Naive B cell (primary cell): ENCODE measurements around the gene TPPP2. TPM values are rescaled to one million over a fixed set of nuclear protein-coding genes. Genes with fewer than 3 reads are reported as not detected.
"Not testable (repeated sequence)": the region's sequence is repeated elsewhere in the genome, so short reads cannot be mapped to it uniquely, and the experiment has no call there.

Experiments used
- ATAC-seq, 2 donors: fragments of 150-1000 bp; cut with Tn5 transposase; 2 replicates each; pipeline ENCODE4 v1.10.0; 2021; ENCODE audit warnings: low read depth in 2 of 2, mild to moderate bottlenecking in 2 of 2, moderate library complexity in 2 of 2
- DNase-seq: peaks from one replicate; pipeline ENCODE4 v3.0.0; 2022
- H3K27ac Mint-ChIP-seq, 6 donors: one replicate each; pipeline ENCODE4 v1.8.0; 2020 to 2022; ENCODE audit warnings: mild to moderate bottlenecking in 6 of 6, mixed read lengths in 6 of 6, moderate library complexity in 5 of 6, inconsistent platforms in 2 of 6
- H3K27me3 Mint-ChIP-seq, 3 donors: one replicate each; pipeline ENCODE4 v1.8.0; 2021 to 2022; ENCODE audit warnings: mixed read lengths in 3 of 3, mild to moderate bottlenecking in 1 of 3
- H3K36me3 Mint-ChIP-seq, 2 donors: one replicate each; pipeline ENCODE4 v1.8.0; 2020 to 2022; ENCODE audit warnings: mixed read lengths in 2 of 2, inconsistent platforms in 1 of 2, mild to moderate bottlenecking in 1 of 2
- H3K4me1 Mint-ChIP-seq, 3 donors: one replicate each; pipeline ENCODE4 v1.8.0; 2020 to 2022; ENCODE audit warnings: mixed read lengths in 3 of 3, inconsistent platforms in 1 of 3, mild to moderate bottlenecking in 1 of 3, moderate library complexity in 1 of 3
- H3K4me3 Mint-ChIP-seq, 8 donors: one replicate each; pipeline ENCODE4 v1.8.0; 2020 to 2022; ENCODE audit warnings: mild to moderate bottlenecking in 8 of 8, mixed read lengths in 8 of 8, moderate library complexity in 8 of 8, inconsistent platforms in 2 of 8
- H3K9me3 Mint-ChIP-seq, 7 donors: one replicate each; pipeline ENCODE4 v1.8.0; 2020 to 2022; ENCODE audit warnings: mixed read lengths in 7 of 7, mild to moderate bottlenecking in 5 of 7, inconsistent platforms in 2 of 7, moderate library complexity in 1 of 7
- polyA plus RNA-seq, 6 donors: library from polyadenylated mRNA; unstranded; fragments of 300-500 nt; fragmentation: Illumina TruSeq; gene quantifications; one replicate each; pipeline ENCODE4 v1.2.3, GENCODE V29; 2021; ENCODE audit warnings: low read depth in 6 of 6

The TPPP2 gene
- polyA plus RNA-seq, 6 donors from 2014 or later, result not detected

- no peaks in the 10 kb centered on the region for H3K27me3 Mint-ChIP-seq
- peaks cover 14 to 25% of the 10 kb centered on the region in 2 donors for H3K36me3 Mint-ChIP-seq
- ATAC-seq, result no peak
- no peaks in the 10 kb centered on the region for H3K9me3 Mint-ChIP-seq
- H3K4me3 Mint-ChIP-seq, result no peak within 1 kb of the TSS
- H3K4me1 Mint-ChIP-seq, result peaks cover 0 to 6% (median 0%) of the 10 kb centered on the region in 3 donors
- H3K27ac Mint-ChIP-seq, result peak within 1 kb of the TSS in 4 of 6 donors; percentile 30 to 49 (median 44)
- no peak for DNase-seq
These were observed 31.2 kb upstream of the TPPP2 start, which contains the start of gene SLC39A2 for GRCh38 chr14:20998674-20999366. SLC39A2 (plus strand) TSS chr14:20999293; CDS start chr14:20999447, 154 bp downstream.

- Mint-ChIP-seq H3K36me3 (peaks cover 12 to 18% of the 10 kb centered on the region in 2 donors), H3K4me1 (peaks cover 0 to 4% (median 0%) of the 10 kb centered on the region in 3 donors), H3K4me3 (no peak overlapping the region), H3K27ac (peak overlapping the region in 4 of 6 donors; percentile 30 to 49 (median 44)), H3K27me3 (no peaks in the 10 kb centered on the region), H3K9me3 (no peaks in the 10 kb centered on the region)
- ATAC-seq (no peak), DNase-seq (no peak)
These were observed 30.4 kb upstream of the TPPP2 start for GRCh38 chr14:20999591-20999990.

GRCh38 chr14:21001218-21001617, 28.8 kb upstream of the TPPP2 start:
- no peaks in the 10 kb centered on the region for H3K4me1 Mint-ChIP-seq
- no peak for DNase-seq
- H3K4me3 Mint-ChIP-seq, result no peak overlapping the region
- peak overlapping the region in 1 of 6 donors; percentile 11 for H3K27ac Mint-ChIP-seq
- H3K9me3 Mint-ChIP-seq, result no peaks in the 10 kb centered on the region
- ATAC-seq, result no peak
- peaks cover 2 to 4% of the 10 kb centered on the region in 2 donors for H3K36me3 Mint-ChIP-seq
- H3K27me3 Mint-ChIP-seq, result no peaks in the 10 kb centered on the region

GRCh38 chr14:21003788-21004346, 26.1 kb upstream of the TPPP2 start:
- peak overlapping the region in 1 of 6 donors; percentile 3 for H3K27ac Mint-ChIP-seq
- H3K9me3 Mint-ChIP-seq, result no peaks in the 10 kb centered on the region
- DNase-seq (no peak), ATAC-seq (no peak)
- no peak overlapping the region for H3K4me3 Mint-ChIP-seq
- H3K4me1 Mint-ChIP-seq, result no peaks in the 10 kb centered on the region
- H3K27me3 Mint-ChIP-seq, result no peaks in the 10 kb centered on the region
- H3K36me3 Mint-ChIP-seq, result no peaks in the 10 kb centered on the region

DNA sequence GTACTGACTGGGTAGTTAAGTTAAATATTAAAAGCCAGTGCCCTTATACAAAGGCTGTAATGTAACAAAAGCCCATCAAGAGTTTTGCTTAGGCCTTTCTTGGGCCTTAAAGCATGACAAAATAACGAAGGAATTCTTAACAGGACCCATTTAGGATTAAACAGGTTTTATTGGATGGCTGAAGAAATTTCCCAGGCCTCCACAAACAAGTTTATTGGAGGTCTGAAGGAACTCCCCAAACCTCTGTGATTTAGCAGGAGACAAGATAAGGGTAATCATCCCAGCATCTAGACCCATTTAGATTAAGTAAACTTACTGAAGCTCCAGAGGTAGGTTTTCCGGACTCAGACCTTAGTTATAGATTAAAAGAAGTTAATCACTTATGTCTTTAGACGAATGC, 20.3 kb upstream of the TPPP2 start:
- H3K36me3 Mint-ChIP-seq, H3K4me3 Mint-ChIP-seq, H3K4me1 Mint-ChIP-seq, H3K27ac Mint-ChIP-seq, H3K9me3 Mint-ChIP-seq, ATAC-seq, DNase-seq: not testable (repeated sequence)
- peaks cover 22 to 36% (median 35%) of the 10 kb centered on the region in 3 donors for H3K27me3 Mint-ChIP-seq

DNA sequence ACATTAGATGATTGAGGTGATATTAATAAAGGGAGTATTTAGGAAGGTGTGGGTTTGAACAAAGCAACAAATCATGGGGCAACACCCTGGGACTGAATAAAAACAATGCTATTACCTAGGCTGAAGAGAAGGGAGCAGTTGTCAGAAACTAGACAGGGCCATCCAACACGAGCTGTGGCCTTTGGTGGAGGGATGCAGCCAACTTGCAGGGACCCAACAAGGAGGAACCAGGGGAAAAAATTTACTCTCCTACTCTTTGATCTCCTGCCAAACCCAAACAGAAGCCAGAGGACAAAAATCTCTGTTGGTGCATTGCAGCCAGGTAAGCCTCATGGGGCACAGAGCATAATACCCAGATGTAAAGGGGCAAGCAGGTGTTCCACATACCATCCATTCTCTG, 18.9 kb upstream of the TPPP2 start:
- H3K27me3 Mint-ChIP-seq, result peaks cover 24 to 45% (median 43%) of the 10 kb centered on the region in 3 donors
- no peaks in the 10 kb centered on the region for H3K4me1 Mint-ChIP-seq
- H3K9me3 Mint-ChIP-seq, result no peaks in the 10 kb centered on the region
- H3K27ac Mint-ChIP-seq, result no peak overlapping the region
- ATAC-seq, result no peak
- H3K4me3 Mint-ChIP-seq, result no peak overlapping the region
- no peak for DNase-seq
- H3K36me3 Mint-ChIP-seq, result no peaks in the 10 kb centered on the region

DNA sequence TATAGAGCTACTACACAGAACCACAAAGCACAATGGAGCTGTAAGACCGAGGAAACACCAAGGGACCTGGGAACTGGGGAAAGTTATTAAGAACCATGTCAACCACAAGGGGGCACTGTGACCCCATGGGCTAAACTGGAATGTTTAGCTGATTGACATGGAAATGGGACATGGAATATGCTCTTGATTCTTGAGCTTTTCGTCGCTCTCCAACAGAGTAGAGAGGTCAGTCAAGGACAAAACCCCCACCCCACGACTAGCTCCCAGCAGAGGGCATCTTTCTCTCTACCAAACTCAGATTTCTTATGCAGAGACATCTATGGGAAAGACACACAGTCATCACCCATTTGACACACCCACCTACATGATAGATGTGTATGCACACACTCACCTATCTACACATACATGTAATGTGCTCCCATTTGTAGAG, 15.2 kb upstream of the TPPP2 start:
- DNase-seq (peak; percentile 74), ATAC-seq (peak; percentile 84 to 89)
- Mint-ChIP-seq H3K36me3 (no peaks in the 10 kb centered on the region), H3K4me1 (no peaks in the 10 kb centered on the region), H3K27me3 (peaks cover 30 to 65% (median 45%) of the 10 kb centered on the region in 3 donors), H3K9me3 (no peaks in the 10 kb centered on the region), H3K27ac (no peak overlapping the region), H3K4me3 (no peak overlapping the region)

GRCh38 chr14:21015312-21015711, 14.7 kb upstream of the TPPP2 start:
- Mint-ChIP-seq H3K4me1 (no peaks in the 10 kb centered on the region), H3K9me3 (no peaks in the 10 kb centered on the region), H3K27ac (no peak overlapping the region), H3K4me3 (no peak overlapping the region), H3K36me3 (no peaks in the 10 kb centered on the region), H3K27me3 (peaks cover 30 to 66% (median 45%) of the 10 kb centered on the region in 3 donors)
- DNase-seq (no peak), ATAC-seq (no peak)

- ATAC-seq (no peak), DNase-seq (no peak)
- Mint-ChIP-seq H3K27ac (peak overlapping the region in 1 of 6 donors; percentile 69), H3K27me3 (peaks cover 28 to 70% (median 34%) of the 10 kb centered on the region in 3 donors), H3K36me3 (no peaks in the 10 kb centered on the region), H3K4me3 (no peak overlapping the region), H3K9me3 (no peaks in the 10 kb centered on the region), H3K4me1 (no peaks in the 10 kb centered on the region)
These were observed 13.4 kb upstream of the TPPP2 start for GRCh38 chr14:21016413-21017190.

- peaks cover 24 to 70% (median 34%) of the 10 kb centered on the region in 3 donors for H3K27me3 Mint-ChIP-seq
- ATAC-seq, result no peak
These were observed 12.3 kb upstream of the TPPP2 start for GRCh38 chr14:21017528-21018245.

DNA sequence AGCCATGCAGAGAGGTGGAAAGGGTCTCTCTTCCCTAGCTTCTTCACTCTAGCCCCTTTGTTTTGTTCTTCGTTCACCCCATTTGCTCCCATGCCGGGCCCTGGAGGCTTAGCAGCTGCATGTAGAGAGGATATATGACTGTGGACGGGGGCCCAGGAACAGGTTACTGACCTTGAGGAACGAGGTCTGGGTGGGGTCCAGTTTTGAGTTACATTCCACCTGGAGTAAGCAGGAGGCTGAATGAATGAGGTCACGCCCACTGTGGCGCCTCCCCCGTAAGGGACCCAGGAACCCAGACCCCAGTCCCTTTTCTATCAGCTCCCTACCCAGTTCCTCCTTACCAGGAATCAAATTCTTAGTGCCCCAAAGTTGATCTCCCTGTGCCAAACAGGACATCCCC, 11.7 kb upstream of the TPPP2 start:
- Mint-ChIP-seq H3K4me3 (no peak overlapping the region), H3K9me3 (no peaks in the 10 kb centered on the region), H3K4me1 (peaks cover 6 to 12% (median 11%) of the 10 kb centered on the region in 3 donors), H3K27me3 (peaks cover 23 to 72% (median 36%) of the 10 kb centered on the region in 3 donors), H3K27ac (no peak overlapping the region), H3K36me3 (no peaks in the 10 kb centered on the region)
- ATAC-seq (no peak), DNase-seq (no peak)

More at GRCh38 chr14:21017528-21018245, 12.3 kb upstream of the TPPP2 start:
- Mint-ChIP-seq H3K9me3 (no peaks in the 10 kb centered on the region), H3K27ac (no peak overlapping the region), H3K4me3 (no peak overlapping the region), H3K36me3 (no peaks in the 10 kb centered on the region), H3K4me1 (peaks cover under 1 to 7% (median 6%) of the 10 kb centered on the region in 3 donors)
- no peak for DNase-seq

GRCh38 chr14:21018781-21019180, 11.2 kb upstream of the TPPP2 start:
- peaks cover 23 to 74% (median 33%) of the 10 kb centered on the region in 3 donors for H3K27me3 Mint-ChIP-seq
- H3K36me3 Mint-ChIP-seq, result no peaks in the 10 kb centered on the region
- ATAC-seq, result no peak
- H3K4me1 Mint-ChIP-seq, result peaks cover 11 to 16% (median 12%) of the 10 kb centered on the region in 3 donors
- H3K4me3 Mint-ChIP-seq, result no peak overlapping the region
- DNase-seq, result no peak
- no peak overlapping the region for H3K27ac Mint-ChIP-seq
- H3K9me3 Mint-ChIP-seq, result no peaks in the 10 kb centered on the region

- ATAC-seq, result no peak
- Mint-ChIP-seq H3K36me3 (no peaks in the 10 kb centered on the region), H3K4me3 (no peak overlapping the region), H3K4me1 (peaks cover 17 to 22% (median 17%) of the 10 kb centered on the region in 3 donors), H3K9me3 (no peaks in the 10 kb centered on the region), H3K27ac (no peak overlapping the region), H3K27me3 (peaks cover 22 to 69% (median 27%) of the 10 kb centered on the region in 3 donors)
- no peak for DNase-seq
These were observed 10.7 kb upstream of the TPPP2 start for GRCh38 chr14:21019366-21019765.
